PC-3 (cell line): ENCODE data around the gene STYK1. TPM values are rescaled to one million over a fixed set of nuclear protein-coding genes. Genes with fewer than 3 reads are reported as not detected.

Experiments used
- ATAC-seq: fragments of 200-7000 bp; cut with Tn5 transposase; 2 replicates; pipeline ENCODE4 v1.9.1; 2020; ENCODE audit warnings: mild to moderate bottlenecking, moderate library complexity
- Bru-seq: library from RNA; stranded (reverse); fragments of 400-500 nt; gene quantifications from one replicate; lab custom pipeline; 2021; lab: Mats Ljungman, UMichigan
- BruChase-seq, 2 experiments: library from RNA; stranded (reverse); fragments of 400-500 nt; gene quantifications; one replicate each; lab custom pipeline; 2021; lab: Mats Ljungman, UMichigan
- BruUV-seq: library from RNA; stranded (reverse); fragments of 400-500 nt; replicated peaks from 2 replicates; lab custom pipeline; 2021; lab: Mats Ljungman, UMichigan
- CTCF ChIA-PET: fragments of 300-600 bp; sonication (Branson Sonifier 250); formaldehyde crosslinking; loops from one replicate; lab custom pipeline; 2022; ENCODE audit warnings: antibody characterized with exemption; lab: Charles Lee
- POLR2A ChIA-PET: fragments of 300-600 bp; sonication (Branson Sonifier 250); formaldehyde crosslinking; loops from one replicate; lab custom pipeline; 2022; ENCODE audit warnings: antibody characterized with exemption; ENCODE audit not compliant: unreplicated experiment; lab: Charles Lee
- DNase-seq: peaks from one replicate; pipeline ENCODE4 v3.0.0-alpha.2; 2015
- H2AFZ ChIP-seq: fragments of 300-600 bp; sonication (generic); 2 replicates; pipeline ENCODE4 v1.6.0; 2016; ENCODE audit warnings: antibody characterized with exemption, low read length
- H3F3A ChIP-seq: fragments of 300-600 bp; sonication (generic); one replicate; pipeline ENCODE4 v1.6.0; 2017; ENCODE audit warnings: antibody characterized with exemption, low read length, control low read depth, mild to moderate bottlenecking; ENCODE audit not compliant: unreplicated experiment
- H3K27ac ChIP-seq: fragments of 300-600 bp; sonication (generic); 2 replicates; pipeline ENCODE4 v1.5.1; 2016; ENCODE audit warnings: mild to moderate bottlenecking, low read length
- H3K27me3 ChIP-seq: fragments of 300-600 bp; sonication (generic); 2 replicates; pipeline ENCODE4 v1.6.1; 2016; ENCODE audit warnings: low read length, mixed read lengths
- H3K36me3 ChIP-seq: fragments of 300-600 bp; sonication (generic); 2 replicates; pipeline ENCODE4 v1.6.1; 2016; ENCODE audit warnings: low read depth, mixed run types, low read length, mixed read lengths
- H3K4me1 ChIP-seq: fragments of 300-600 bp; sonication (generic); 2 replicates; pipeline ENCODE4 v1.5.1; 2016; ENCODE audit warnings: low read length; ENCODE audit not compliant: insufficient read depth
- H3K4me2 ChIP-seq: fragments of 300-600 bp; sonication (generic); 2 replicates; pipeline ENCODE4 v1.6.0; 2016; ENCODE audit warnings: low read length
- H3K4me3 ChIP-seq: fragments of 300-600 bp; sonication (generic); 2 replicates; pipeline ENCODE4 v1.5.1; 2016; ENCODE audit warnings: mild to moderate bottlenecking, low read length, mixed read lengths
- H3K79me2 ChIP-seq: fragments of 300-600 bp; sonication (generic); 2 replicates; pipeline ENCODE4 v1.6.1; 2017; ENCODE audit warnings: low read length, mixed read lengths
- H3K9ac ChIP-seq: fragments of 300-600 bp; sonication (generic); 2 replicates; pipeline ENCODE4 v1.6.0; 2016; ENCODE audit warnings: mild to moderate bottlenecking, low read length
- H3K9me2 ChIP-seq: fragments of 300-600 bp; sonication (generic); replicated peaks from 2 replicates; pipeline ENCODE4 v1.6.1; 2016; ENCODE audit warnings: mixed run types, low read length, mixed read lengths
- H3K9me3 ChIP-seq: fragments of 300-600 bp; sonication (generic); 2 replicates; pipeline ENCODE4 v1.6.1; 2016; ENCODE audit warnings: low read length, mixed read lengths
- H4K20me1 ChIP-seq: fragments of 300-600 bp; sonication (generic); 2 replicates; pipeline ENCODE4 v1.6.1; 2016; ENCODE audit warnings: low read length, mixed read lengths
- CTCF ChIP-seq: fragments of 300-600 bp; sonication (generic); conservative IDR thresholded peaks from 2 replicates; pipeline ENCODE4 v1.5.1; 2017; ENCODE audit warnings: antibody characterized with exemption, low read depth, mild to moderate bottlenecking, low read length
- EZH2 ChIP-seq: fragments of 300-600 bp; sonication (generic); IDR thresholded peaks from one replicate; pipeline ENCODE4 v1.6.1; 2017; ENCODE audit warnings: antibody characterized with exemption, mild to moderate bottlenecking, low read length; ENCODE audit not compliant: unreplicated experiment
- EZH2phosphoT487 ChIP-seq: fragments of 300-600 bp; sonication (generic); IDR thresholded peaks from 2 replicates; pipeline ENCODE4 v1.6.1; 2018; ENCODE audit warnings: mild to moderate bottlenecking, antibody characterized with exemption, low read length, borderline replicate concordance
- intact Hi-C: fragments of 100-400 bp; cut with micrococcal nuclease; formaldehyde crosslinking; loops from 2 replicates; pipeline ENCODE4 v1.9.0; 2023
- long read RNA-seq: library from polyadenylated mRNA; unstranded; transcript quantifications from one replicate; pipeline ENCODE4 v2.0.0, GENCODE V29; 2021; ENCODE audit not compliant: unreplicated experiment
- total RNA-seq: library from RNA; depleted of rRNA; stranded (reverse); fragments of >200 nt; gene quantifications from 2 replicates; pipeline ENCODE4 v1.2.3, GENCODE V29; 2014; rRNA removed

Gene STYK1
- 4.3 and 8.6 TPM in 2 replicates for total RNA-seq
- percentile 53 among the genes with signal in this experiment for Bru-seq, nascent RNA
- percentile 53 among the genes with signal in this experiment for BruChase-seq, experiment 1, labeled RNA remaining after a 6-hour chase
- percentile 53 among the genes with signal in this experiment for BruChase-seq, experiment 2, labeled RNA remaining after a 2-hour chase
- long read RNA-seq, partial matches to known transcripts, result 0 of 4 reads
- long read RNA-seq, other reads (novel, unspliced or antisense), result 3 of 4 reads

GRCh38 chr12:10673659-10674384 lies at the start of gene STYK1:
TSS of gene STYK1 (minus strand) at chr12:10674052. CDS start at chr12:10634618, 39,434 bp downstream.
- Histone ChIP-seq H3K9me3 (no peaks in the 10 kb centered on the region), H3F3A (no peaks in the 10 kb centered on the region), H3K4me2 (peak within 1 kb of the TSS; percentile 100), H3K9me2 (no peaks in the 10 kb centered on the region), H3K27me3 (no peaks in the 10 kb centered on the region), H4K20me1 (no peaks in the 10 kb centered on the region), H3K9ac (peak within 1 kb of the TSS; percentile 74), H3K79me2 (peaks cover 34% of the 10 kb centered on the region), H2AFZ (peak within 1 kb of the TSS; percentile 77), H3K36me3 (no peaks in the 10 kb centered on the region), H3K27ac (peak within 1 kb of the TSS; percentile 86), H3K4me1 (peaks cover 15% of the 10 kb centered on the region; the same call in 1 of the 2 replicates), H3K4me3 (peak within 1 kb of the TSS; percentile 80)
- intact Hi-C loops, result loop anchor here (1.0 to 2.0 kb wide), 5 partner anchors 66 to 437 kb away; no protein-coding TSS in a partner anchor
- TF ChIP-seq CTCF (peak; percentile 90), EZH2phosphoT487 (no peak)
- POLR2A ChIA-PET, result no interaction called here
- no TSS peak for BruUV-seq
- DNase-seq (peak; percentile 89), ATAC-seq (peak; percentile 86)
- CTCF ChIA-PET, result no interaction called here

GRCh38 chr12:10722905-10723746 lies 49.3 kb upstream of the STYK1 start, which contains the start of gene YBX3:
TSS of gene YBX3 (minus strand) at chr12:10723323. CDS start at chr12:10723111, 212 bp downstream.
- ATAC-seq, result peak; percentile 52
- peak within 1 kb of the TSS; percentile 96 for H3K4me2 ChIP-seq
- H3K9ac ChIP-seq, result peak within 1 kb of the TSS; percentile 100
- intact Hi-C loops, result loop anchor here (1.0 kb wide), 1 partner anchor 27 kb away; no protein-coding TSS in a partner anchor
- no peaks in the 10 kb centered on the region for H3K9me3 ChIP-seq
- H3K9me2 ChIP-seq, result no peaks in the 10 kb centered on the region
- TSS peak; percentile 39 for BruUV-seq
- CTCF ChIA-PET, result interaction anchor here (0.9 kb wide), 1 partner anchor 27 kb away, joined by 3 read pairs; no protein-coding TSS in a partner anchor
- TF ChIP-seq CTCF, result no peak
- no peak for TF ChIP-seq EZH2
- no peak for TF ChIP-seq EZH2phosphoT487
- peak; percentile 77 for DNase-seq
- peaks cover 65% of the 10 kb centered on the region for H3K79me2 ChIP-seq
- no peaks in the 10 kb centered on the region for H3K36me3 ChIP-seq
- peaks cover 37% of the 10 kb centered on the region for H4K20me1 ChIP-seq
- peak within 1 kb of the TSS; percentile 98 for H3K4me3 ChIP-seq
- no peaks in the 10 kb centered on the region for H3F3A ChIP-seq
- POLR2A ChIA-PET, result interaction anchor here (0.7 kb wide), 1 partner anchor 57 kb away, joined by 3 read pairs; no protein-coding TSS in a partner anchor
- peak within 1 kb of the TSS; percentile 98 for H3K27ac ChIP-seq
- no peaks in the 10 kb centered on the region for H3K27me3 ChIP-seq
- H3K4me1 ChIP-seq, result peaks cover 51% of the 10 kb centered on the region
- peak within 1 kb of the TSS; percentile 82 for H2AFZ ChIP-seq
